HG03159 (cell line): Measurements from ENCODE around the gene LRRC8E.

ENCODE experiments used
- ATAC-seq: cut with Tn5 transposase; IDR thresholded peaks from one replicate; pipeline ENCODE4 v1.9.1; 2021; ENCODE audit warnings: mild to moderate bottlenecking, moderate library complexity; ENCODE audit not compliant: unreplicated experiment

The LRRC8E gene

DNA sequence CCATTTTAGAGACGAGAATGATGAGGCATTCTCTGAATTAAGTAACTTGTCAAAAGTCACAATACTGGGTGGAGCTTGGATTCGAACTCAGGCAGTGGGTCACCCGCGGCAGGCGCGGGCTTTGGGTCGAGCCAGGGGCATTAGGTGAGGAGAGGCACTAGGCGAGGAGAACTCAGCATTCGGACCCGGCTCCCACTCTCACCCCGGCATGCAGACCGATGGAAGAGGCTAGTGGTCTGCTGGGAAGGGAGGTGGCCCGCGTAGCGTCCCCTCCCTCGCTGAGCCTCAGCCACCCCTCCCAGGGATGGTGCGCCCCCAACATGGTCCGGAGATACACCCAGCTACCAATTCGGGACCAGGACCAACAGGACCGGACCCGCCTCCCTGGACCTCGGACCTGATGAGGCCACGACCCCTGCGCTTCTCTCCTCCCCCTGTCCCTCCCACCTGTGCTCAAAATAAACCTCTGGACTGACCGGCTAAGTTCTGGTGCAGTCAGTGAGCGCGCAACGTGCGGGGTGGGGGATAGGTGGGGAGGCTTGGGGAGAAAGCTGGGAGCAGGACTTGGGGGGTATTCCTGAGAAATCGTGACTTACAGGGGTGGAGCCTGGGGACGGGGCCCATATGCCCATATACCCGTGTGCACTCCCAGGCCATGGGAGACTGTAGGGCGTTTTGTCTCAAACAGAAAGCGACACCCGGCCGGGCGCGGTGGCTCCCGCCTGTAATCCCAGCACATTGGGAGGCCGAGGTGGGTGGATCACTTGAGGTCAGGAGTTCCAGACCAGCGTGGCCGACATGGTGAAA, 30.5 kb downstream of the LRRC8E start:
- no peak for ATAC-seq

DNA sequence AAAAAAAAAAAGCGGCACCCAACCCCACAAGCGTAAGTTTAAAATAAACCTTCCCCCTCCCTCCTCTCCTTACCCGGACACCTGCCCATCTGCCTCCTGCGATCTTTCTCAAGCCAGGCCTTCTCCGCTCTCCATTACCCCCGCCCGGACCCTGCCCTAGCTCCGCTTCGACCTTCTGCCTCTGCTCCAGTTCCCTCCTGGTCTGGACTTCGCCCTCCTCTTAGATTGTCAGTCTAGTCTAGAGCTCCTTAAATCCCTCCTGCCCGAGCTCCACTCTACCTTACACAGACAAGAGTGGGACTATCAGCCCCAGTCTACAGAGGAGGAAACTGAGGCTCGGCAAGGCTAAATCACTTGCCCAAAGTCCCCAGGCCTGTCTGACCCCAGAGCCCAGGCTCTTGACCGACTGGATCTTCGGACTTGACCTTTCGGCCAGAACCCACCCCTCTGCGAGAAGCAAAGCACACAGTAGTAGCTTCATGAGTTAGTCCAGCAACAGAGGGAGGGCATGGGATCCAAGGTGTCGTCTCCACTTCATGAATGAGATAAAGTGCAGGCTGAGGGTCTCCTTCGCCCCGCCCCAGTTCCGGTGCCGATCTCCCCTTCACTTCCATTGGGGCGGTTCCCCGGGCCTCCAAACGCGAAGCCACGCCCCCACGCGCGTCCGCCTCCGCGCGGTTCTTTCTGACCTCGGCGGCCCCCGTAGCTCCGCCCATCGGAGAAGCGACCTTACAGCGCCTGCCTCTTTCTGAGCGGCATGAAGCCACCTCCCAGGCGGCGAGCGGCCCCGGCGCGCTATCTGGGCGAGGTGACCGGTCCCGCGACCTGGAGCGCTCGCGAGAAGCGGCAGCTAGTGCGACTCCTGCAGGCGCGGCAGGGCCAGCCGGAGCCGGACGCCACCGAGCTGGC, 31.6 kb downstream of the LRRC8E start, which contains the start of gene SNAPC2:
TSS of gene SNAPC2 (plus strand) at position 729 of the 909 bp plus-strand sequence. CDS start at position 758, 29 bp downstream.
- ATAC-seq: peak; percentile 56

DNA sequence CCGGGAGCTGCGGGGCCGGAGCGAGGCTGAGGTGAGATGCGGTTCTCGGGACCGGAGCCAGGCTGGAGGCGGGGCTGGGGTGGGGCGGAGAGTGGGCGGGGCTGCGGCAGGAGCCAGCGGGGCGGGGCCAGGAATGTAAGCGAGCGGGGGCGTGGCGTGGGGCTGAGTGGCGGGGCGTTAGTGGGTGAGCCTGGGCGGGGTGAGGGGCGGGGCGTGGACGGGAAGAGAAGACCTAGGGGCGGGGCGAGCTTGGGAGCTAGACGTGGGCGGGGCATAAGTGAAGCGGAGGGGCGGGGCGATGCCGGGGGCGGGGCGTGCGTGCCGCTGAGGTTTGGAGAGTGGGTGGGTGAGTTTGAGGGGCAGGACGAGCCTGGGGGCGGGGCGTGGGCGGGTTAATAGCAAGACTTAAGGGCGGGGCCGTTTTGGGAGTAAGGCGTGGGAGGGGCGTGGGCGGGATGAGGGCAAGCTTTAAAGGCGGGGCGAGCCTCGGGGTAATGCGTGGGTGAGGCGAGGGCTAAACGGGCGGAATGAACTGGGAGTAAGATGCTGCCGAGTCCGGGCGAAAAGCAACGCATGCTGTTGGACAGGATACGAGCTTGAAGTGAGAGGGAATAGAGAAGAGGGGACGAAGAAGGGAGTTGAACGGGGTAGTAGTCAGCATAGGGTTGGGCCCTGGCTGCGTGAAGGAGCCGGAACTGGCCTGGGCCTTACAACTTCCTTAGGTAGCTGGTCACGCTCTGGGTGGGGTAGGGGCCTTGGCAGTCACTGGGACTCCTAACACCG, 32.4 kb downstream of the LRRC8E start:
- peak; percentile 41 for ATAC-seq

DNA sequence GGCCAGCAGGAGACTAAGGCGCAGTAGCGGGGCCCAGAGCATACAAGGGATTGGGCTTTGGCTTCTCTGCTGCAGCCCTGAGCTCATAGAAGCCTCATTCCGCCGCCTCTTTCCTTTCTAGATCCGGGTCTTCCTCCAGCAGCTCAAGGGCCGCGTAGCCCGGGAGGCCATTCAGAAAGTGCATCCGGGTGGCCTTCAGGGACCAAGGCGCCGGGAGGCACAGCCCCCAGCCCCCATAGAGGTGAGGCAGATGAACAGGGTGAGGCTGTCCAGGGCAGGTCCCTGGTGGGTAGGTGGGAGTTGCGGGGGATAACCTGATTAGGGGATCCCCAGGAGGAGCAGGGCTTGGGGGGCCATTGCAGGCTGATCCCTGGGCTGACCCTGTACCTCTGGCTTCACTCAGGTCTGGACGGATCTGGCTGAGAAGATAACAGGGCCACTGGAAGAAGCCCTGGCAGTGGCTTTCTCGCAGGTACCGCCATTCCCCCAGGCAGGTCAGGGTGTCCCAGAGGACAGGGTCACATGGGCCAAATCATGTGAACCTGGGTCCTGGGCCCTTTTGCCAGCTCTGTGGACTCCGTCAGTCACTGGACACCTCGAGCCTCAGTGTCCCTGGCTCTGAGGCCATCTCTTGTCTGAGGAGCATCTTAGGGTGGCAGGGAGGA, 33.1 kb downstream of the LRRC8E start:
- ATAC-seq: no peak

DNA sequence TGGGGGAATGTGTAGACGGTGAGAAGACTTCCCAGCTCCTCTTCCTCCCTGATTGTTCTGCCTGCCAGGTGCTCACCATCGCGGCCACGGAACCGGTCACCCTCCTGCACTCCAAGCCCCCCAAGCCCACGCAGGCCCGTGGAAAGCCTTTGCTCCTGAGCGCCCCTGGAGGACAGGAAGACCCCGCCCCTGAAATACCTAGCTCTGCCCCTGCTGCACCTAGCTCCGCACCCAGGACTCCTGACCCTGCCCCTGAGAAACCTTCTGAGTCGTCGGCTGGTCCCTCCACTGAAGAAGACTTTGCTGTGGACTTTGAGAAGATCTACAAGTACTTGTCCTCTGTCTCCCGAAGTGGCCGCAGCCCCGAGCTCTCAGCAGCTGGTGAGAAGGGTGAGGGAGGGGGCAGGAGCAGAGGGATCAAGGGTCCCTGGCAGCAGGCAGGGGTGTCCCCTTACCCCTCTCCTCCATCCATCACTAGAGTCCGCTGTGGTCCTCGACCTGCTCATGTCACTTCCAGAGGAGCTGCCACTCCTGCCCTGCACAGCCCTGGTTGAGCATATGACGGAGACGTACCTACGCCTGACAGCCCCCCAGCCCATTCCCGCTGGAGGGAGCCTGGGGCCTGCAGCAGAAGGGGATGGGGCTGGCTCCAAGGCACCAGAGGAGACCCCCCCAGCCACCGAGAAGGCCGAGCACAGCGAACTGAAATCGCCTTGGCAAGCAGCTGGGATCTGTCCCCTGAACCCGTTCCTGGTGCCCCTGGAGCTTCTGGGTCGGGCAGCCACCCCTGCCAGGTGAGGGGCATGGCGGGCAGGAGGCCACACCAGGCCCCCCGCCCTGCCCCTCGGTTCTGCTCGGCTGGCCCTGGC, 33.9 kb downstream of the LRRC8E start:
- no peak for ATAC-seq

DNA sequence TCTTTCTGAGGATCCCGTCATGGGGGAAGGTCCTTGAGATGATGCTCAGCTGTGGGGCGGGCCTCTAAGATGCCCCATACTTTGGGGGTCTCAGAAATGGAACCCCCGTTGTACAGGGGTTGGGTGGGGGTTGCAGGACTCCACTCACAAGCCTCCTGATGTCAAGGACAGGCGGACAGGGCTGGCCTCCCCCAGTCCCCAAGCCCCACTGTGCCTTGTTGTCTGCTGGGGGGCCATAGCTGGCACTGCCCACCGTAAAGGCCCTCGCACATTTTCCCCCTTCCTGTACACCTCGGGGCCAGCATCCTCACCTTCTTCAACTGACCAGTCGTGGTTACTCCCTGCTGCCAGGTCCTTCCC, 34.5 kb downstream of the LRRC8E start:
- no peak for ATAC-seq

DNA sequence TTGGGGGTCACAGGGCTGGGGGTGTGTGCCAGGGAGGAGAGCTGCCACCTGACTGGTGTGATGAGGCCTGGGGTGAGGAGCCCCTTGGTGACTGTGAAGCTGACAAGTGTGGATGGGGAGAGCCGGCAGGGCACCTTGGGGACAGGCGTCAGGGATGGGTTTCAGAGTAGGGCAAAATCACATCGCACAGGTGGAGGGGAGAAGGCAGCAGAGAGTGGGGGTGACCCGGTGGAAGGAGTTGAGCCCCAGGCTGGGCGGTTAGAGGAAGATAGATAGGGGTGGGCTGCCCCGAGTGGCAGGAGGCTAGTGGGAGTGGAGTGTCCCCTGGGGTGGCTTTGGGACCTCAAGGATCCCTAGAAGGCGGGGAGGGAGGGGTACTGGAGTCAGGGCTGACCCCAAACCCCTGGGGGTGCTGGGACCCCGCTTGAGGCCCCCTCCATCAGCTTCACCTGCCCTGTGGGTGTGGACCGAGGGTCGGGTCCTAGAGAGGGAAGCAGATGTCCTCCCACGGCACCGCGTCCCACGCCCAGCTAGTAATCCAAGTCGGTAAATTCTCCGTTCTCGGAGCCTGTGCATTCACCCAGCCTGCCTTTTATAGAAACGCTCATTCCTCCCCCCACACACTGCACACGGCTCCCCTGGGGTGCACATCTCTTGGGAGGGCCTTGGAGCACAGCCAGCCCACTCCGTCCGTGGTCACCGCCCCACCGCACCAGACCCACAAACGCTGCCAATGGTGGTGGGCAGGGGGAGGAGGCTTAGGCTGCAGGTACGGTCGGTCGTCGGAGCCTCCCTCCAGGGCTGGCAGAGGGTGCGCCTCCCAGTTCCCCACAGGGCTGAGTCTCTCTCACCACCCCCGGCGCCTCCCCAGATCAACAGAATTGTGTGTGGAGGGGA, 35.2 kb downstream of the LRRC8E start:
- ATAC-seq: no peak

DNA sequence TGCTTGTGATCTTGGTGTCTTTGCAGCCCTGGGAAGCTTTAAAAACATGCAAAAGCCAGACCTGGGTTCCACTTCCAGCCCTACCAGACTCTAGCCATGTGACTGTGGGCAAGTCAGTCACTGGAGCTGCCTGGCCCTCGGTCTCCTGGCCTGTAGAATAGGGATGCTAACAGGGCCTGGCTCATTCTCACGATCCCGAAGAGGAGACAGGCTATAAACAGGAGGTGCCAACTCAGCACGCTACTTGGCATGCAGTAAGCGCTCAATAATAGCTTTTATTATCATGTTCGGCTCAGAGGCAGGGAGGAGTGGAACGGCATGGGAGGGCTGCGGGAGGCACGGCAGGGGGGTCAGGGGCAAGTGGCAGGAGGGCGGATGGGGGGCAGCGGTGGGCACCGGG, 35.9 kb downstream of the LRRC8E start:
- ATAC-seq: no peak

DNA sequence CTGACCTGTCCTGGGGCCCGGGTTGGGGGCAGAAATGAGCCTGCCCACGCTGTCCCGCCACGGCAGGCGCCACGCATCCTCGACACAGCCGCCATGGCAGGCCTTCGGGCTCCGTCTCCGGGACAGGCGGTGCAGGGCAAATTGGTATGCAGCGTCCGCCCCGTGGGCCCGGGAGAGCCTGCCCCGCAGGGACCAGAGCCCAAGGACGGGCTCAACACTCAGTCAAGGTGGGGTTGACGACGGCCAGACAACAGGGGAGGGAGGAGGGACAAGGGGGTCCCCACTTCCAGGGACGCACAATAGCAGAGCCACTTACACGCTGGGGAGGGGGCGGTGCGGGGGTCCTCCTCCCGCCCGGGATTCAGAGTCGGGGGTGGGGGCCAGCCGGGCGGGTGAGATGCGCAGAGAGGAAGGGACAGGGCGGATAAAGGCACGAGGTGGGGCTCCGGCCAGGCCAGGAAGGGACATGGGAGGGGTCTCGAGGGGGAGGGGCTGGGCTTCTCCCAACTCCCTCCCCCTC, 36.4 kb downstream of the LRRC8E start:
- no peak for ATAC-seq

DNA sequence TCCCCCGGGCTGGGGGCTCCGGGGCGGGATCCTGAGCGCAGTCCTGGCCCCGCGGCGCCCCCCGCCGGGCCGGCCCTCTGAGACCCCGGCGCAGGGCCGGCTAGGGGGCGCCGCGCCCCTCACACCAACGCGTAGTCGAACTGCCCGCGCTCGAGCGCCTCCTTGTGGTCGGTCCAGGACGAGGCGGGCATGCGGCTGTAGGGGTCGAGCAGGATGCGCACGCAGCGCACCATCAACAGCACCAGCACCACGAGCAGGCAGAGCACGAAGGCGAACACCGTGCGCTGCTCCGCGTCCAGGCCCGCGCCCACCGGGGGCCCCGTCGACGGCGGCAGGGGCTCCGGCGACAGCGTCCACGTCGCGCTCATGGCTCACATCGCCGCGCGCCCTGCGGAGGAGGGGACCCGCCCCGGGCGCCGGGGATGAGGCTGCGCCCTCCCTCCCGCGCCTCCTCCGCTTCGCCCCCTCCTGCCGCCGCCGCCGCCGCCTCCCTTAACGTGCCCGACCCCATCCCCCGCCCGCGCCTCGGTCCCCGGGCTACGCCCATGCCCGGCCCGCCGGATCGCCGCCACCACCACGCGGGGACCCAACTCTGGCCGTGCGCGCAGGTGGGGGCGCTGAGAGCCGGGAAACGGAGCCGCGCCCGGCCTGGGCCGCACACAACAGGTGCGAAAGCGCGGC, 37.0 kb downstream of the LRRC8E start:
- ATAC-seq: no peak

DNA sequence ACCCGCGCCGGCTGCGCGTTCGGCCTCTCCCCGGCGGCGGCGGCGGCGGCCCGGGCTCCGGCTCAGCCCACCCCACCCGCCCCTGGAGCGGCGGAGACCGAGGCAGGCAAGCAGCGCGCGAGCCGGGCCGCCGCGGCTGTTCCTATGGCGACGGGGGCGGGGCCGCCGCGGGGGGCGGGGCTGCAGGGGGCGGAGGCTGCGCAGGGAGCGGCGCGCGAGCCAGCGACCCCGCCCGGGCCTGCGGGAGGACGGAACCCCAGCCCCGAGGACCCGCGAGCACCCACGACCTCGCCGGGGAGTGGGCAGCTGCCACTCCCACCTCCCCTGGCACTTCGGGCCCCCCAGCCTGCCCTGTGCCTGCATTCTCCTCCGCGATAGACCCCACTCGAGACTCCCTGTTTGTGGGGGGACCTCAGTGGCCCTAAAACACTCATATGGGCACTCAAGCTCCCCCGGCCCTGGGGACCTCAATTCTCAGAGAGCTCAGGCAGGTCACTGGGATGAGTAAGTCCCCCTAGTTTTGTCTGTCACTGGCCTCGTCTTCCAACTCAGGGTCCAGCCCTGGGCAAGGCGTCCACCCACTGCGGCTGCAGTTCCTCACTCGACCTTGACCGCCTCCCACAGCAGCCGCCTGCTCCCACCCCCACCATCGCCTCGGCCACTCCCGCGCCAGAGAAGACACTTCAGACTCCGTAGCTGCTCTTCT, 37.9 kb downstream of the LRRC8E start, which contains the start of gene CTXN1:
TSS of gene CTXN1 (minus strand) at position 115 of the 706 bp plus-strand sequence. CDS start 597 bp downstream, outside the sequence.
- ATAC-seq: no peak

DNA sequence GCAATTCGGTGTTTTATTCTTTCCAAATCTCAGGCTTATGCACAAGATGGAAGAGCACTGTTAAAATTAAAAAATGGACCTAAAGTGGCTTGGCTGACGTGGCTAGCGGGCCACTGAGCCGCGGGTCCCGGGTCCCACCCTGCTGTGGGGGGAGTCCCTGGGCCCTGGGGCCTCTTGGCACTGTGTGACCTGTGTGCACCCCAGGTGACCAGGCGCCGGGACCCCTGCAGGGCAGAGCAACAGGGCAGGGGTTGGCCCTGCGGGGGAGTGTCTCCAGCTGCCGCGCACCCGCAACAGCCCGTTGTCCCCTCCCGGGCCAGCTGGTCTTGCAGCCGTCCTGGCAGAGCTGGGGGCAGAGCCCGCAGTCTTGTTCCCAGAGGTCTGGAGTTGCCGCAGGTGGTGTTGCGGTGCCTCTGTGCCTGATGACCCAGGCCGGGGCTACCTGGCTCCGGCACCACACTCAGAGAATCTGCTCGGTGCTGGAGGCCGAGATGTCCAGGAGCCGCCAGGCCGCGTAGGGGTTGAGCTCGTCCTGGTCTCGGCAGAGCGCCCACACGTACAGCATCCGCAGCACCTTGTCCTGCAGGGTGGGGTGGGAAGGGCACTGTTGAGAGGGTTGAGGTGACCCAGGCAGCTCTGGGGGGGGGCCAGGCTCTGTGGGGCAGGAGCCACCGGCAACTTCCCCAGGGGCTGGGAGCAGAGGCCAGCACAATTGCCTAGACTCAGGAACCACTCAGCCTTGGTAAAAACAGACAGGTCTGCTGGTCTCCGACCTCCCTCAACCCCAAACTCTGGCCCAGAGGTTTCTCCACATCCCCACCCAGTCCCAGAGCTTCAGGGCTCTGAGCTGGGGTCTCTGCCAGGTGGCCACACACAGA, 38.7 kb downstream of the LRRC8E start:
- ATAC-seq: no peak

DNA sequence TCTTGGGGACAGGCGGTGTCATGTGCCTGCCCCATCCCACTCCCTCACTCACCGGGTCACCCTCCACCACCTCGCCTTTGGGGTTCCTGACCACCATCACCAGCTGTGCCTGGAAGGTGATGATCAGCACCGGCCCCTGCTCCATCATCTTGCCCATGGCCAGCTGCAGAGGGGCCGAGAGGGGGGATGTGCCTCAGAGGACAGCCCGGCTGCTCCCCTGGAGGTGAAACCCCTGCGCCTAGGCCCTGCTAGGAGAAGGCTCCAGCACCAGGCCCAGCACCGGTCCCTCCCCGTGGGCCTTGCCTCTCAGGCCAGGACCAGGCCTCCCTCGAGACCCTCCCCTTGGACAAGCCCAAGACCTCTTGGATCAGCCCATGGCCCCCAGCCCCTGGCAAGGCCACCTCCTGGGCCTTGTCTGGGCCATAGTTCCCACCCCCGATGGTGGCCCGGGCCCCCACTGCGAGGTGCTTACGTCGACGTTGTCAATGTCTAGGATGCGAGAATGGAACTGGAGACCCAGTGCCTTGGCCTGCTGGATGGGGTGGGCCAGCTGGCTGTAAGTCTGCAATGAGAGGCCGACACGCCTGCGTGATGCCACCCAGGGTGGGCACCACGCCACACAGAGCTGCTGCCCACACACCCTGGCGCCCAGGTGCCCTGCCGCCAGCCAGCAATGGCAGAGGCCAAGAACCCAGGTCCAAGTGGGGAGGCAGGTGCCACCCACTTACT, 39.5 kb downstream of the LRRC8E start:
- ATAC-seq: no peak

DNA sequence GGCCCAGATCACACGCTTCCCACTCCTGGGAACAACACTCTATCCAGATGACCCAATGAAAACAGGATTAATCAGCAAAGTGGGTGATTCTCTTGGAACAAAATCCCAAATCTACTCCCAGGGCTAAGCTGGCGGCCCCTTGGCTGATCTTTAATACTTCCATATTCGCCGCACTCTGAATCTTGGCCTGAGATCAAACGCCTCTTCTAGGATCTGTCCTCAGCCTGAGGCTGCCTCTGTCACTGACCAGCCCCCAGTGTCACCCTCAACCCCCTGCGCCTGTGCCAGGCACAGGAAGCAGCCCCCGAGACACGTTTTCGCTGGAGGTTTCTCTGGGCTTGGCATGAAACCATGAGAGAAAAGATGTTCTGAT, 40.0 kb downstream of the LRRC8E start:
- ATAC-seq: no peak
